Ammon's horn (tissue), 1 donor: ENCODE results near the gene OBSCN.
"Not testable (repeated sequence)": the region's sequence is repeated elsewhere in the genome, so short reads cannot be mapped to it uniquely, and the experiment has no call there.

Experiments
- DNase-seq: peaks from one replicate; pipeline ENCODE4 v3.0.0-alpha.2; 2016; ENCODE audit warnings: low spot score

Gene OBSCN

DNA sequence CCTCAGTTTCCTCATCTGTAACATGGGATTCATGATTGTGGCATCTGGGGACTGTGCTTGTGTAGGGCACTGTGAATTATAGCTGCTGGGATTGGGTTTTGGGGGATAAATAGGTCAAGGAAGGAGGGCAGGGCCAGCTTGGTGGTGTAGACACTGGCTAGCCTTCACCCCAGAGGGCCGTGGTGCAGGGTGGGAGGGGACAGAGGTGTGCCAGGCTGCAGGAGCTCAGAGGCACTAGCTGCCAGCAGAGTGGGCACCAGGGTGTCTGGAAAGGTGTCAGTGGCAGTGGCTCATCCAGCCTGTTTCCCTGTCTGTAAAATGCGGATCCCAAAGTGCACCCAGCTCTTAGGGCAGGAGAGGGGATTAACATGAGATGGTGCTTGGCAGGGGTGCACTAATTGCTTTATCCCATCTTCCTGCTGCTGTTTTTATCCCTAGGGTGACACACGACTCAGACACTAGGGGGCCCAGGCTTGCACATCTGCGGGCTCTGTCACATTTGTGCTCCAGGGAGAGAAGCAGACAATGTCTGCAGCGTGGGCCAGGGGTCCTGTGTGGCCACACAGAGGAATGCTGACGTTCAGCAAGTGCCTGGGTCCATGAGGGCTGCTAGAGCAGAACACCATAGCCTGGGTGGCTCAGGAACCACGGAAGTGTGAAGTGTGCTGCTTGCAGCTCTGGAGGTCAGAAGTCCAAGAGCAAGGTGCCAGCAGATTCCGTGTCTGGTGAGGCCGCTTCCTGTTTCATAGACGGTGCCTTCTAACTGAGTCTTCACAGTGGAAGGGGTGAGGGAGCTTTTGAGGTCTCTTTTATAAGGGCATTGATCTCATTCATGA lies 19.3 kb downstream of the OBSCN start:
- no peak for DNase-seq

- DNase-seq: not testable (repeated sequence)
These were observed 20.3 kb downstream of the OBSCN start for GRCh38 chr1:228228147-228228546.

GRCh38 chr1:228228601-228229074 lies 20.8 kb downstream of the OBSCN start:
- DNase-seq: no peak

DNA sequence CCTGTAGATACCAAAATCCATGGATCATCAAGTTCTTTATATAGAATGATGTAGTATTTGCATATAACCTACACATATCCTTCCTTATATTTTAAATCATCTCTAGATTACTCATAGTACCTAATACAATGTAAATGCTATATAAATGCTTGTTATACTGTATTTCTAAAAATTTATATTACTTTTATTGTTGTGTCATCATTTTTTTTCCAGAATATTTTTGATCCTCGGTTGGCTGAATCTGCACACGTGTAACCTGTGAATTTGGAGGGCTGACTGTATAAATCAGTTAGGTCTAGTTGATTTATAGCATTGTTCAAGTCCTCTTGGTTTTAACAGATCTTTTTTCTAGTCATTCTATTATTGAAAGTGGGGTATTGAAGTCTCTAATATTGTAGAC lies 23.3 kb downstream of the OBSCN start:
- no peak for DNase-seq

DNA sequence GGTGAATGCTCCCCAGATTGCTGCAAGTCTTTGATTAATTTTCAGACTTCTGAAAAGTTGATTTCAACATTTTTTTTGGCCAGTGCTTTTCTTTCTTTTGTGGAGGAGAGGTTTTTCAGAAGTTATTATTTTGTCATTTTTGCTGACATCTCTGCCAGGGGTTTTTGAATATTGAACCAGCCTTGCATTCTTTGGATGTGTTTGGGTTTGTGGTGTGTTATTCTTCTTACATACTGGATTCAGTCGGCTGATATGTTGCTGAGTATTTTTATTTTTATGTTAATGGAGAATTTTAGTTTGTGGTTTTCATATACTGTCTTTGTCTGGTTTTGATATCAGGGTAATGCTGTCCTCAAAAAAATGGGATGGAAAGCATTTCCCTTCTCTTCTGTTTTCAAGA lies 25.3 kb downstream of the OBSCN start:
- DNase-seq: no peak

DNA sequence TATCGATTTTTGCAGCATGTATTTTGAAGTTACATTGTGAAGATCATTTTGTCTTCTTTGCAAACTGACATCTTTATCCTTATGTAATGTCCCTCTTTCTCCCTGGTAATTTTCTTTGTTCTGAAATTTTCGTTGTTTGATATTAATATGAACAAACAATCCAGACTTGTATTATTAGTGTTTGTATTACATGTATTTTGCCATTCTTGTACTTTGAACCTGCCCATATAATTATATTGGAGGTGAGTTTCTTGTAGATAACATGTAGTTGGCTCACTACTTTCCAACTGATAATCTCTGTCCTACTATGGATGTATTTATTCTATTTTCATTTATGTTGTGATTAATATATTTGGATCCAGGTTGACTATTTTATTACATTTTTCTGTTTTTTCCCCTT lies 27.1 kb downstream of the OBSCN start:
- no peak for DNase-seq

DNA sequence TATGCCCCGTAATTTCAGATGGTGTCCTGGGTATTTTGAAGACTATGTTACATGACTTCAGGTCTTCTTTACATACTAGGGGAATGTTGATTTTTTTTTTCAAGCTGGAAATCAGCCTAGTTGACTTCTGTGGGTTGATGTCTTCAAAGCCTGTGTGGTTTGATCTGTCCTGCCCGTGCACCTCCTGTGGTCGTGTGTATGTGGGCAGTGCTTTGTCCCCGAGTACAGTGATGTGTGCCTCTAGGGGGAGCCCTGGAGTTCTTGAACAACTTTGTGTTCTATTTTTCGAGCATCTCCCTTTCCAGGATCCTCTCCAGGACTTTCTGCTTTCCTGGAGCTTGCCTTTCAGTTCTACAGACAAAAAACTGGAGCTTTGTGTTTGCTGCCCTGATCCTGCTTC lies 28.9 kb downstream of the OBSCN start:
- no peak for DNase-seq

- DNase-seq: no peak
These were observed 30.2 kb downstream of the OBSCN start for GRCh38 chr1:228238007-228238406.

- no peak for DNase-seq
These were observed 30.6 kb downstream of the OBSCN start for GRCh38 chr1:228238461-228238860.

DNA sequence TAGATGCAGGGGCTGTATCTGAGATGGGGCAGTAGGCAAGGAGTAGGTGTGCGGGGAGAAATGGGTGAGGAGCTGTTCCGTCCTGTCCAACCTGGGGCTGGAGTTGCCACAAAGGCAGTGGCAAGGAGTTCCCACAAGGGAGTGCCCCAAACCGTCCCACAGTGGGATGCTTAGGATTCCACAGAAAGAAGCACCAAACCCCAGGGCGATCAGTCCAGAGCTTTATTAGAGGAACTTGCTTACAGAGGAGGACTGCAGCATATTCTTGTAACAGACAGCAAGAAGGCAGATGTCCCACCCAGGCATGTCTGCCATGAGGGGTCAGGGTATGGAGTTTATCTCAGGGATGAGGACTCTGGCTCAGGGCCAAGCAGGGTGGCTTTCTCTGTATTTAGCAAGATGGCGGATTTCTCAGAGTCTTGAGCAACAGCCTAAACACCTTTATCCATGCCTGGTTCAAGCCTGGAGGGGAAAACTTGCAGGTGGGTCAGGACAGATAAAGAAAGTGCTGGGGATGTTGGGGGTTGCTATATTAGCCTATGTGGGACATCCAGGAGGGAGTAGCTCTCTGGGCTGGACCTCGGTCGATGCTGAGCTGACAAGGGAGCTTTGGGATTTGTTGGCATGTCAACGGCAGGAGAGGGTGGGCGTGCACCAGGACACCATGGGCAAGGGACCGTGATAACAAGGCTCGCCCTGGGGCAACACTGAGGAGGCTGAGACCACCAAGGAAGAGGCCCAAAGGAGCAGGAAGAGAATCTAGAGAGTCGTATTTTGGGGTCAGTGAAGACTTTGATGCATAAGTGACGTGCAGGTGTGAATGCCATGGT lies 32.8 kb downstream of the OBSCN start:
- no peak for DNase-seq

DNA sequence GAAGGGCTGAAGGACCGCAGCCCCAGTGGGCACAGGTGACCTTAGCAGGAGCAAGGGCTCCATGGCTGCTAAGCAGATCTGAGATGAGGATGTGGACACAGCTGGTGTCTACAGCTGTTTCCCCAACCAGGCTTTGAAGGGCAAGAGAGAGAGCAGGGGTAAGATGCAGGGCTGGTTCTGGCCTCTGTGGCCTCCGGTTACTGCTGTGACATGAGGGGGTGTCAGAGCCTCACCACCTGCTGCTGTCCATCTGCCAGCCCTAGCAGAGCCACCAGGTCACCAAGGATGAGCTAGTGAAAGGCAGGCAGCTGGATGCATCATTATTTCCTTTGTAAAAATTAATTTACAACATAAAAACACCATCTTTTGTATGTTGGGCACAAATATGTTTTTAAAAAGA lies 33.4 kb downstream of the OBSCN start:
- DNase-seq: no peak

DNA sequence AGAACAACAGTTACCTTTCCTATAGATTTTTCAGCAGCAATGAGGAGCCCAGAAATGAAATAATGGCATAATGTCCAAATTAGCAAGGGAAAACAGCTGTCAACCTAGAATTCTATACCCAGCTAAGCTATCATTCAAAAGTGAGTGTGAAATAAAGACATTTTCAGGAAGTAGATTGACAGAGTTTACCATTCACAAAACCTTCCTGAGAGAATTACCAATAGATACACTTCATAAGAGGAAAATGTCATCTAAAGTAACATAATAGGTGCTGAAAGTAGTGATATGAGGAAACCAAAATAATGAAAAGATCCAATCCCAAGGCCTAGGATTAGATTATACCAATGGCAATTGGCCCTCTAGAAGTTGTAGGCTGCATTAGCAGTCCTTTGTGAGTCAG lies 34.6 kb downstream of the OBSCN start:
- no peak for DNase-seq

GRCh38 chr1:228243093-228243492 lies 35.2 kb downstream of the OBSCN start:
- no peak for DNase-seq

DNA sequence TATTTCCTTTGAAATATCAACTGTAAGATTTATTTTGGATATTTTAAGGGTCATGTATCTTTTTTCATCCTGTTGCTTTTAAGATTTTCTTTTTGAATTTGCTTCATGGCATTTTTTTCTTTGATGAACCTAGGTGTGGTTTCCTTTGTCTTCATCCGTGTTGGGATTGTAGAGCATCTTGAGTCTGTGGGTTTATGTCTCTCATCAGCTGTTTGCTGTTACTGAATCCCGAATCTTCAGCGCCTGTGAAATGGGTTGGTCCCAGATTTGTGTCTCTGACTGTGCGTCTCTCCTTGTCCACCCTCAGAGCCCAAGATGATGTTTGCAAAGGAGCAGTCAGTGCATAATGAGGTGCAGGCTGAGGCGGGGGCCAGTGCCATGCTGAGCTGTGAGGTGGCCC lies 36.1 kb downstream of the OBSCN start:
- DNase-seq: not testable (repeated sequence)

DNA sequence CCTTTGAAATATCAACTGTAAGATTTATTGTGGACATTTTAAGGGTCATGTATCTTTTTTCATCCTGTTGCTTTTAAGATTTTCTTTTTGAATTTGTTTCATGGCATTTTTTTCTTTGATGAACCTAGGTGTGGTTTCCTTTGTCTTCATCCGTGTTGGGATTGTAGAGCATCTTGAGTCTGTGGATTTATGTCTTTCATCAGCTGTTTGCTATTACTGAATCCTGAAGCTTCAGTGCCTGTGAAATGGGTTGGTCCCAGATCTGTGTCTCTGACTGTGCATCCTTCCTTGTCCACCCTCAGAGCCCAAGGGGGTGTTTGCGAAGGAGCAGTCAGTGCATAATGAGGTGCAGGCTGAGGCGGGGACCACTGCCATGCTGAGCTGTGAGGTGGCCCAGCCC lies 37.3 kb downstream of the OBSCN start:
- DNase-seq: no peak

DNA sequence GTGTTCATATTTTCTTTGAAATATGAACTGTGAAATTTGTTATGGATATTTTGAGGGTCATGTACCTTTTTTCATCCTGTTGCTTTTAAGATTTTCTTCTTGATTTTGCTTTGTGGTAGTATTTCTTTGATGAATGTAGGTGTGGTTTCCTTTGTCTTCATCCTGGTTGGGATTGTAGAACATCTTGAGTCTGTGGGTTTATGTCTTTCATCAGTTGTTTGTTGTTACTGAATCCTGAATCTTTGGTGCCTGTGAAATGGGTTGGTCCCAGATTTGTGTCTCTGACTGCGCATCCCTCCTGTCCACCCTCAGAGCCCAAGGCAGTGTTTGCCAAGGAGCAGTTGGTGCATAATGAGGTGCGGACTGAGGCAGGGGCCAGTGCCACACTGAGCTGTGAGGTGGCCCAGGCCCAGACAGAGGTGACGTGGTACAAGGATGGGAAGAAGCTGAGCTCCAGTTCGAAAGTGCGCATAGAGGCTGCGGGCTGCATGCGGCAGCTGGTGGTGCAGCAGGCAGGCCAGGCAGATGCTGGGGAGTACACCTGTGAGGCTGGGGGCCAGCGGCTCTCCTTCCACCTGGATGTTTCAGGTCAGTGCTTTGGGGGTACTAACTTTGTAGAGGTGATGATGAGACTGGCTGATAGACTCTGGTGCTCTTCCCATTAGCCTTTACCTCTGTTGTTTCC lies 38.5 kb downstream of the OBSCN start:
- DNase-seq: no peak

DNA sequence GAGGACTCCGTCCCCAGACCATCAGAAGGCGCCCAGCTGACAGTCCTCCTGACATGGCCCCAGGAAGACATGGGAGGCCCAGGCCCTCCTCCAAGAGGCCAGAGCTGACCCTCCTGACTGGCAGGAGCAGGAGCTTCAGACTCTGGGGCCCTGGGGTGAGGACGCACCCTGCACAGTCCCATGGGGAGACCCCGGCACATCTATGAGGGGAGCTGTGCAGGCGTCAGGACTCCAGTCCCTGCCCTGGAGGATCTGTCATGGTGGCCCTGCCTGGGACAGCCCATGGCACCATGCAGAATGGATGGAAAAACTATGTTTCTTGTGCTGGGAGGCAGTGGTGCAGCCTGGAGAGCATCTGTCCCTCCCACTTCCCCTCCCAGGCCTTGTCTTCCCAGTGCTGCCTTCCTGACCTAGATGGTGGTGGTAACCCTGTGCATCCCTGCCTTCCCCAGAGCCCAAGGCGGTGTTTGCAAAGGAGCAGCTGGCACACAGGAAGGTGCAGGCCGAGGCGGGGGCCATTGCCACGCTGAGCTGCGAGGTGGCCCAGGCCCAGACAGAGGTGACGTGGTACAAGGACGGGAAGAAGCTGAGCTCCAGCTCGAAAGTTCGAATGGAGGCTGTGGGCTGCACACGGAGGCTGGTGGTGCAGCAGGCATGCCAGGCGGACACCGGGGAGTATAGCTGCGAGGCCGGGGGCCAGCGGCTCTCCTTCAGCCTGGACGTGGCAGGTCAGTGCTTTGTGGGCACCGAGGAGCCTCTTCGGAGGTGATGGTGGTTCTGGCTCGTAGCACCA lies 41.9 kb downstream of the OBSCN start:
- DNase-seq: no peak

- DNase-seq: not testable (repeated sequence)
These were observed 44.6 kb downstream of the OBSCN start for GRCh38 chr1:228252476-228252875.

- no peak for DNase-seq
These were observed 49.0 kb downstream of the OBSCN start for GRCh38 chr1:228256626-228257375.

DNA sequence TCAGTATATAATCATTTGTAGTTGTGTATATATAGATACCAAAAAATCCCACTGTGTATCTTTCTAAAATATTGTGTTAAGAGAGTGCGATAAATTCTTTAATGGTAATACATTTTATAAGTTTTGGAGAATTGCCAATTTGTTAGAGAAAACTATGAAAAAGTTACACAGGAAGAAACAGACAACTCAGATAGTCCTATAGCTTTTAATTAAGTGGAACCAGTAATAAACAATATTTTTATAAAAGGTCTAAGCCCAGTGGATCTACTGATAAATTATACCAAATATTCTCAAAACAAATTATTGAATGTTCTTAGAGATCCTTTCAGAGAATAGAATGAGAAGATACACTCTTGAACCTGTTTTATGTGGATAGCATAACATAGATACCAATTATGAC lies 50.6 kb downstream of the OBSCN start:
- no peak for DNase-seq

DNA sequence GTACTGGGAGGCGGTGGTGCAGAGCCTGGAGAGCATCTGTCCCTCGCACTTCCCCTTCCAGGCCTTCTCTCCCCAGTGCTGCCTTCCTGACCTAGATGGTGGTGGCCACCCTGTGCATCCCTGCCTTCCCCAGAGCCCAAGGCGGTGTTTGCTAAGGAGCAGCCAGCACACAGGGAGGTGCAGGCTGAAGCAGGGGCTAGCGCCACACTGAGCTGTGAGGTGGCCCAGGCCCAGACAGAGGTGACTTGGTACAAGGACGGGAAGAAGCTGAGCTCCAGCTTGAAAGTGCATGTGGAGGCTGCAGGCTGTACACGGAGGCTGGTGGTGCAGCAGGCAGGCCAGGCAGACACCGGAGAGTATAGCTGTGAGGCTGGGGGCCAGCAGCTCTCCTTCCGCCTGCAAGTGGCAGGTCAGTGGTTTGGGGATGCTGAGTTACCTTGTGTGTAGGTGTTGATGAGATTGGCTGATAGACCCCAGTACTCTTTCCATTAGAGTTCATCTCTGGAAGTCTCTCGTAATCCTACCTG lies 51.6 kb downstream of the OBSCN start:
- no peak for DNase-seq
